Measurements from ENCODE around the gene ATRIP.

The ATRIP gene

GRCh38 chr3:48423241-48423882 is 23.2 kb upstream of the ATRIP start:
- peak in 25 of 56 donors; percentile 17 to 64 (median 41) for DNase-seq

DNA sequence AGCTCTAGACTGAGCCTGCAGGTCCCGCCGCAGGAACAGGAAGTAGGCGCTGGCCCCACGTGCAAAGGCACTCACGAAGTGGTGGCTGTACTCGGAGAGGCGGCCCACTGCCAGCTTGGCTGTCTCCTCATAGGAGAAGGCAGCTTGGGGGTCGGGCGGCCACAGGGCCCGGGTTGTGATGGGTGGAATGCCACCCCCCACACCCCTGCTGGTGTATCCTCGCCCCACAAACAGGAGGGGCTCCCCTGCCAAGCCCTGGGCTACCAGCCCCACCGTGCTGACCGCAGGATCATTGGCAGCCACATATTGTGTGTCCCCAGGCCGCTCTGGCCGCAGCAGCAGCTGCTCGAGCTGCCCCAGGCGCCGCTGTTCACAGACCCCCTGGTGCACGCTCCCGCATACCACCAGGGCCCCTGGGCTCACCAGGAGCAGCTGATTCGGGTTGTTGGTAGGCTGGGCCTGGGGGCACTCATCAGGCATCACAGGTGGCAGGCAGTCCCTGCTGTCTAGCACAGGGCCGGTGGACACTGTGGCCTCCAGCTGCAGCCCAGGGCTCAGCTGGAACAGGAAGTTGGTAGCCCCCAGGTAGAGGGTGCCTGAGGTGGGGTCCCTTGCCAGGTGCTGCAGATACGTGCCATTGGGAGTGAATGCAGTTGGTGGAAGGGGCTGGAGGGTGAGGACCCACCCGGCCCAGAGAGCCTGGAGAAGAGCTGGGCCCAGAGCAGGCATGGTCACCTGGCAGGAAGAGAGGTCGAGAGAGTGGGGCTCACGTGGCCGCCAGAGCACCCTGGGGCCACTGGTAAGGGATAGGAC is 22.4 kb upstream of the ATRIP start:
- peak in 21 of 56 donors; percentile 24 to 63 (median 37) for DNase-seq

GRCh38 chr3:48425281-48425812 is 21.2 kb upstream of the ATRIP start:
- DNase-seq = peak in 46 of 56 donors; percentile 15 to 87 (median 58)

DNA sequence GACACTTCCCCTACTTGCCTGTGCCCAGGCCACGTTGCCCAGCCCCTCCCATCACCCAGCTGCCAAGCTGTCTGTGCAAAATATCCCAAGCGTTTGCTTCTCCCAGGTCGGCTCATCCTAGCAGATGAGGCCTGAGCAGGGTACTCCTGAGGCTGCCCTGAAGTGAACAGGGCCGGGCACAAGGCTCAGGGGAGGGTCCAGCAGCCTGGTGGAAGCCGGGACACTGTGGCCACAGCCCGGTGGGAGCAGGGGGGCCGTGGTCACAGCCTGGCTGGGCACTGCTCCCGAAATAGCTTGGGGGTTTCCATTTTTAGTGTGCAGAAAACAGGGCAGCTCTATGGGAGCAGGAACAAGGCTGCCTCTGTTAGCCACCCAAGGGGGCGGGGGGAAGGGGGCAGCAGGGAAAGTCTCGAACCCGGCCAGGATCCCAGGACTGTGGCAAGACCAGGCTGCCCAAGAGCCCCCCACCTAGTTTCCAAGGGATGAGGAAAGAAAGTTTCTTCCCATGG is 20.1 kb upstream of the ATRIP start:
- peak in 55 of 56 donors; percentile 39 to 96 (median 87) for DNase-seq

GRCh38 chr3:48426944-48427629 is 19.4 kb upstream of the ATRIP start:
- DNase-seq = peak in 20 of 56 donors; percentile 11 to 69 (median 46)

DNA sequence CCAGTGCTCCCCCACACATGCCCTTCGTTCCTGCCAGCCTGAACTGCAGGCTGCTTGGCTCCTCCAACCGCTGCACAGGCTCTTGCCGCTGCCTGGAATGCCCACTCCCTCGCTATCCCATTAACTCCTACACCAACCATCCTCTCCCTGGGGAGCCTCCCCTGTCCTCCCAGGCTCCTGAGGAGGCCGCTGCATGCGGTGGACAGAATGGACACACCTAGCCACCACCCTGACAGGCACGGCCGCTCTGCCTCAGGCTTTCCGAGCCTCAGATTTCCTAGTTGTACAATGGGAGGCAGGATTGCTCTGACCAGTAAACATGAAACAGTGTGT is 18.9 kb upstream of the ATRIP start:
- DNase-seq = peak in 19 of 56 donors; percentile 19 to 69 (median 44)

DNA sequence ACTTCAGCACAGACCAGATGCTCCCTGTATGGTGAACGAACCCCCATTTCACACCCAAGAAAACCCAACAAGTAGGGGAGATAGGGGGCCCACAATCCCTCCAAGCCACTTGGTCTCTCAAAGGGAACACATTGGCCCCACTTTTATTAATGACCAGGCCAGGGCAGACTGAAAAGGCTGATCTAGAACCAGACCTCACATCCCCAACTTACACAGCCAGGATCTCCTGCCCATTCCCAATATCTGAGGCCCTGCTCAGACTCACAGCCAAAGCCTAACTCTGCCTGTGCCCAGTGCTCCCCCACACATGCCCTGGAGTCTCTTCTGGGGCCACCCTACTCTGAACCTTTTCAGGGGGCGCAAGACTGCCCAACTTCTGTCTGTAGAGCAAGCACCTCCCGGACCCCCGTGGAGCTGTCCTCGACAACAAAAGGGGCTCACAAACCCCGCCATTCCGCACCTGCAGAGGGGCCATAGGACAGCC is 18.4 kb upstream of the ATRIP start:
- peak in 2 of 56 donors; percentile 20 to 32 for DNase-seq

DNA sequence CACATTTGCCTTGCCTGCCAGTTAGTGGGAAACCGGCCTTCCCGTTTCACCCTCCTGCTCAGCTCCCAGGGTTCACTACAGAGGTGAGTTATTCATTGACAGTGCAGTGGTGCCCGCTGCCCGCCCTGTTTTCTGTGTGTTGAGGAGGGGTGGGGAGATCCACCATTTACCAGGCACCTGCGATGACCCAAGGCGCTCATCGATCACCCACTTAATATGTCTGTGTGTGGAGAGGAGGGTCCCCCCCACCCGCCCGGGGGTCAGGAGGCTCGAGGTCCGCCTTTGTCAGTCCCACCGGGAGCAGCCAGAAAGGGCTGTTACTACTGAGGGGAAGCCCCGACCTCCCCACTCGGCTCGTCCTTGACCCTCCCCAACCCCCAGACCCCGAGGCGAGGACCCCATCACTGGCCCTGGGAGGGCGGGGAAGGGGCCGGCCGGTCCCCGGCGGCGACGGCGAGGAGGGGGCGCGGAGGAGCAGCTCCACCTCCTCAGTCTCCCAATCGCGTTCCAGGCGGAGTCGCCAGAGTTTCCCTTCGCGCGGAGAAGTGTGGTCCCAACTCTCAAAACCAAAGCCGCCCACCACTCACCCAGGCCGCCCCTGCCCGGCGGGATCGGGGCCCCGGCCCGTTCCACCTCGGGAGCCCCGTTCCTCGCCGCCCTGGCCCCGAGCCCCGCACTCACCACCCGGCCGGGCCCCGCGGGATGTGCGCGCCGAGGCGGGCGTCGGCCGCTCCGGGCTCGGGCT is 17.8 kb upstream of the ATRIP start:
- peak in 25 of 56 donors; percentile 35 to 79 (median 57) for DNase-seq

DNA sequence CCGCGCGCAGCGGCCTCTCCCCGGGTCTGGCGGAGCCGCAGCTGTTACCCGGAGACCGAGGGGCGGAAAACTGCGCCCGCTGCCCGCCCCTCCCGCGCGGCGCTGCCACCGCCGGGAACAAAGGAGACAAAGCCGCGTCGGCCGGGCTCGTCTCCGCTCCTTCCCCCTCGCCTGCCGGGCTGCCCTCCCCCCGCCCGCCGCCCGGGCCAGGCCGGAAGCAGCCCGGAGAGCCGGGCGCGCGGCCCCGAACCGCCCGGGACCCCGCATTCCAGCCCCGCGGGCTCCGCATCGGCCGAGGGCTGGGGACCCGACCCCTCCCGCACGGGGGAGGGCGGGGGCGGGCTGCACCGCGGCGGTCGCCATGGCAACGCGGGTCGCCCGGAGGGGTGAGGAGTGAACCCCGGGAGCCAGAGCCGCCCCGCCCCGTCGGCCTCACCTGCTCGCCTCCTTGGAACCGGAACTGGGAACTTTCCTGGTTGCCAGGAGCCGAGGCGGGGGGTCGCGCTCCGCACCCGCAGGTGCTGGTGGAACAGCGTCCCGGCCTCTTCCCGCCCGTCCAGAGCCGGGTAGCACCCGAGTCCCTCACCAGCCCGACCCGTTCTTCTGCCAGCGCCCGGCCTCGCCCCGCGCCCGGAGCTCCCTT is 17.1 kb upstream of the ATRIP start:
- peak in 48 of 56 donors; percentile 17 to 86 (median 68) for DNase-seq

- peak in 1 of 56 donors; percentile 22 for DNase-seq
Measured at GRCh38 chr3:48429960-48430707, 16.4 kb upstream of the ATRIP start, which contains the start of gene PLXNB1. Gene PLXNB1 (minus strand): TSS chr3:48430086. CDS start chr3:48424611, 5,475 bp downstream.

GRCh38 chr3:48430708-48431101 is 15.8 kb upstream of the ATRIP start:
- DNase-seq = no peak

GRCh38 chr3:48431224-48432029 is 15.1 kb upstream of the ATRIP start:
- DNase-seq = no peak

DNA sequence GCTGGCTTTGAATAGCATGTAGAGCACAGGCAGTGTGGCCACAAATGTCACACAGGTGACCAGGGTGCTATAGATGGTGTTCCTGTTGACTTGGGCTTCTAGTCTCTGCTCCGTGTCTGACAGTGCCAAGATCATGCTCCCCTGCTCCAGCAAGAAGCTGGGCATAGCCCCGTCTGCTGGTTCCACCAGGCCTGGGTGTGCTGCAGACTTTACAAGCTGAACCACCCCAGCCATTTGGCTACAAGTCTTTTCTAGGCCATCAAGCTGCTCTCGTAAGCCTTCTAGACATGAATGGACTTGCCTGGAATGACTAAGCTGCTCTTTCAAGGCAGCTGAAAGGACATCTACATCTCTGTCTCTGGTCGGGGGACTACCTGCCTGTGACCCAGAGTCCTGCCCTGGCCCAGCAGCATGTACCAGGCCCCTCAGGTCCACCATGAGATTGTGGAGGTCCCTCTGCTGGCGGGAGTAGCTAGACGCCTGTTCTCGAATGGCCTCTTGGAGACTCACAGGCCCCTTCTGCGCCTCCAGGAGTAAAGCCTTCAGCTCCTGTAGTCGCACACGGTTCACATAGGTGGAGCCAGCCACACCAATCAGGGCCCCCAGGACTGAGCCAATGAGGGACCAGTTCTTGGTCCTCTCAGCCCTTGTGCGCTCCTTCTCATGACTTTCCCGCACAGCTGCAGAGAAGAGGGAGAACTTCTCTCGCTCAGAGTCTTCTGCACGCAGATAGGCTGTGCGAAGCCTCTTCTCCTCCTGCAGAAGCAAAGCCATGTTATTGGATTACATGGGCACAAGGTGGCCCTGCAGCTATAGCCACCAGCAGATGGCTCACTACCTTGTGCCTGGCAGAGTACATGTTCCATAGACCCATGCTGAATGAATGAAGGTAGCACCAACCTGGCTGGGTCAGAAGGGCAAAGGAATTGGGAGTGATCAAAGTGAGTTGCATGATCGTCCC is 13.8 kb upstream of the ATRIP start:
- DNase-seq = peak in 1 of 56 donors; percentile 24

- DNase-seq = no peak
Measured at GRCh38 chr3:48433472-48434118, 12.9 kb upstream of the ATRIP start.

GRCh38 chr3:48434591-48435222 is 11.8 kb upstream of the ATRIP start:
- no peak for DNase-seq

DNA sequence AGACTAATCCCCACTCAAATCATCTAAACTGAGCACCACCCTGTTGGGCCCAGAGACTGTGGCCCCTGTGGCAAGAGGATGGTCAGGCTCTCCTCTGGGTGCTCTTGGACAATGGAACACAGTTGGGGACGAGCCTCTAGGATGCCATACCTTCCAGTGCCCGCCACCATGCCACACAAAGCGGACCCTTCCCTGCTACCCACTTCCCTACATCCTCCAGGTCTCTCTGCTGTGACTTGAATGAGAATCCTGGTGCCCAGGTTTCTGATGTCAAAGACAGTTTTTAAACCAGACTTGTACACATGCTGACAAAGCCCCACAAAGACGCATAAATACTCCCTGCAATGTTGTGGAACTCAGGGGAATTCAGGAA is 11.3 kb upstream of the ATRIP start:
- DNase-seq = no peak
